ENCODE data around the gene ULK2.

DNA sequence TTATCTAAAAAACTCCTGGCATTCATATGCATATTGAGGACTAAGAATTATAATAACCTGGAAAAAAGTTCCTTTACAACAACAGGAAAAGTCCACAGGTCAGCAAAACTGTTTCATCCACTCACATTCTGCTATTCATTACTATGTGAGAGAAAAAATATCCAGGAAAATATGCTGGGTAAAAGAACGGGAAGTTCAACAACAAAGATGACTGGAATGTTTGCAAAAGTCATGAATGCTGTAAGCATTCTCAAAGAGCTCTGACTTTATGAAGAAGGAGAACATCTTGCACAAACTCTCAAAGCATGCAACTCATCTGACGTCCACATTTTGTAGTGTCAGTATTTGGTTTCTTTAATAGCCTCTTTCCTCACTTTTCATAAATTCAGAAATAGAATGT is 62.7 kb downstream of the ULK2 start:
- TF ChIP-seq, protein P1, sequence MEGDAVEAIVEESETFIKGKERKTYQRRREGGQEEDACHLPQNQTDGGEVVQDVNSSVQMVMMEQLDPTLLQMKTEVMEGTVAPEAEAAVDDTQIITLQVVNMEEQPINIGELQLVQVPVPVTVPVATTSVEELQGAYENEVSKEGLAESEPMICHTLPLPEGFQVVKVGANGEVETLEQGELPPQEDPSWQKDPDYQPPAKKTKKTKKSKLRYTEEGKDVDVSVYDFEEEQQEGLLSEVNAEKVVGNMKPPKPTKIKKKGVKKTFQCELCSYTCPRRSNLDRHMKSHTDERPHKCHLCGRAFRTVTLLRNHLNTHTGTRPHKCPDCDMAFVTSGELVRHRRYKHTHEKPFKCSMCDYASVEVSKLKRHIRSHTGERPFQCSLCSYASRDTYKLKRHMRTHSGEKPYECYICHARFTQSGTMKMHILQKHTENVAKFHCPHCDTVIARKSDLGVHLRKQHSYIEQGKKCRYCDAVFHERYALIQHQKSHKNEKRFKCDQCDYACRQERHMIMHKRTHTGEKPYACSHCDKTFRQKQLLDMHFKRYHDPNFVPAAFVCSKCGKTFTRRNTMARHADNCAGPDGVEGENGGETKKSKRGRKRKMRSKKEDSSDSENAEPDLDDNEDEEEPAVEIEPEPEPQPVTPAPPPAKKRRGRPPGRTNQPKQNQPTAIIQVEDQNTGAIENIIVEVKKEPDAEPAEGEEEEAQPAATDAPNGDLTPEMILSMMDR (conservative IDR thresholded peaks at IDR 0.05; ENCODE audit: low read length): no peak
- TF ChIP-seq EZH2phosphoT487 (IDR thresholded peaks at IDR 0.05; ENCODE audit: borderline replicate concordance): no peak

All from Loucy (cell line).